ENCODE measurements around the gene PELI2.

Gene PELI2

DNA sequence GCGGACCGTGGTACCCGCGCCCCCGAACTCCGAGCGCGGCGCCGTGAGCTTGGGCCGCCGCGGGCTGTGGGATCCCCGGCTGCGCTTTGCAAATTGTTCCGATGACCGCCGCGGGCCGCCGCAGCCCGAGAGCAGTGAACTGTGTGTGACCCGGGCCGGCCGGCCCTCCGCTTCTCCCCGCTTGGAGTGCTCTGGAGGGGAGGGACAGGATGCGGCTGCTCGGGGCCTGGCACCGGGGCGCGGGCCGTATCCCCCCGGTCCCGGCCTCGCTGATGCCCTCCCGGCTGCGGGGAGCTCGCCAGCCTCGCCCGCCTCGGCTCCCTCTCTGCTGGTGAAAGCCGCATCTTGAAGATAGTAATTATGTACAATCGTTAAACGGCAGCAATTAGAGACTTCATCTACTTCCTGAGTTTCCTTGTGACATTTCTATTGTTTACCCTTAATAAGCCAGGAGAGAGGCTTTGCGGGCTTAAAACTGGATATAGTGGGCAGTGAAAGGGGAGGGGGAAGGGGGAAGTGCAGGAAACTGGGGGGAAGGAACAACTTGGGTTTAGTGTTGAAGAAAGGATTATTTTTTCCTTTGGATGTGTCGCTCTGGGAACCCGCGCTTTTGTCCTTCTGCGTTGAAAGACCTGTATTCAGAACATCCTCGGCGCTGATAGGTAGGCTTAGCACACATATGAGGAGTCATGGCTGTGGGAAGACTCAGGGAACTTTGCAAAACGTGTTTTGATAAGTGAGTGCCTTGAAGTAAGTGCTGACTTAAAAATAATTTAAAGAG is 1.2 kb downstream of the PELI2 start:
- DNase-seq (ENCODE audit: low spot score), result no peak

DNA sequence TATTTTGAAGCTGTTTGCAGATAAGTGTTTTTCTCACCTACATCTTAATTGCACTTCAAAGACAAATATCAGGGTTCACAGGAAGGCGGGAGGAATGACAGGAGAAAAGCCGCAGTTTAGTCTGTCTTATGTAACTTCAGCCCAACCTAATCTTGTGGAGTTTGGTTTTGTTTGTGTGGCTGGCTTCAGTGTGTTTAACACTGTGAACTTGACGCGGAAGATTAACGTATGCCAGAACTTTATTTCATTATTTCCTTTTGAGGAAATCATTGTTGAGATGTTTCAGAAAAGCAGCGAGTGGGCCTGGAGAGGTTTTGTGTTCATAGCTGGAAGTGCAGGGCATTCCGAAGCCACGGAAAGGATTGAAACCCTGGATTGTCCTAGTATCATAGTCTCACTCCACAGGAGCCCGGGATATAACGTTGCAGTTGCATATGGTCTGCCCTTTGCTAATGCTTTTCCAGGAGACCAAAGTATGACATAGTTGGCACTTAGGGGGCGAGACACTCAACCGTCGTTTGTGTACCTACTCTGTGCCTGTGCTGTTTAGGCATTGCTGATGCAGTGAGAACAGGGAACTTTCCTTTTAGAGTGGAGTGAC is 2.0 kb downstream of the PELI2 start:
- no peak for DNase-seq (ENCODE audit: low spot score)

GRCh38 chr14:56121816-56122215 is 3.6 kb downstream of the PELI2 start:
- DNase-seq (ENCODE audit: low spot score), result no peak

DNA sequence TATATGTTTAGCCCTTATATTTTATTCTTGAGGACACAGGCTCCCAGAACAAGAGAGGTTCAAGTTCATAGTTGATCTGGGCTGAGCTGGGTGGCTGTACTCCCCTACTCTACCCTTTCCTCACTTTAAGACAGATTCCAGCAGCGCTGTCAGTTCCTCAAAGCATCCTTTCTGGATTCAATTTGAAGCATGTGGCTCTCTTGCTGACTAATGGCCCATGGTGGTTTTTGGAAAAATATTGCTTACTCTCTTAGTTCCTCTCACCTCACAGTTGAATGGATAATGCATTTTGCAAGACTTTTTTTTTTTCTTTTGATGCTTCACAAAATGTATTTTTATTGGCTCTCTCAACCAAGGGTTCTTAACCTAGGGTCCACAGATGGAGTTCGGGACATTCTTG is 4.1 kb downstream of the PELI2 start:
- DNase-seq (ENCODE audit: low spot score), result no peak

- no peak for DNase-seq (ENCODE audit: low spot score)
Measured at GRCh38 chr14:56124327-56124726, 6.1 kb downstream of the PELI2 start.

DNA sequence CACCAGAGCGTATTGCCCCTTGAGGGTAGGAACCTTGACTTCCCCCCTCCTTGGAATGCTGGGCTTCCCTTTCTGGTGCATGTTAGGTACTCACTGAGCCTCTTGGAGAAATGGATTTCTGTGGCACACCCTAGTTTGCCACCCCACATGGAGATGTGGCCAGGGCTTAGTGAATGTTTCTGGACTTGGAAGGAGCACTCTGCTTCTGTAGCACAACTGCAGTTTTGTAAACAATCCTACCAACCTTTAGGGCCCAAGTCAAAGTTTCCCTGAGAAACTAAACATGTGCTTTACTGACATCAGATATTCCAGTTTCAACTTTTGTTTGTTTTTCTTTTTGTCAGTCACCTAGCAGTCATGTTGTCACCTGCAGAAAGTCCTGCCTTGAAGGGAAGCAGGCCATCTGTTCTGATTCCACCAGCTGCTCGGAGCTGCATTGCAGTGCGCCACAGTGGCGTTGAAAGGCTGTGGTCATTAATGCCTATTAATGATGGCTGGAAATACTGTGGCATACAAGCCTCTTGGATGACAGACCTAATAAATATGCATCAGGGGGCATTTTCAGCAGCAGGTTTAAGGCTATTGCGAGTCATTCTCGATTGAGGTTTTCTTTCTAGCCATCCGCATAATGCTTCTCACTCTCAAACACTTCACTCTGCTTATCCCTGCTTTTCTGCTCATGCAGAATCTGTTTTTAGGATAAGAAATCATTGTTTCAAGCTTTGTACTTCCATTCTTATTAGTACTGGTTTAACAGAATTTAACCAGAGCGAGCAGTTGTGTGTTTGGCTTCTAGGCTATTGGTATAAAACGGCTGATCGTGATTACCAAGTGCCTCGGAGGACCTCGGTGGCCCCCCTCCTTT is 7.8 kb downstream of the PELI2 start:
- no peak for DNase-seq (ENCODE audit: low spot score)

GRCh38 chr14:56126637-56126913 is 8.4 kb downstream of the PELI2 start:
- DNase-seq (ENCODE audit: low spot score), result no peak

DNA sequence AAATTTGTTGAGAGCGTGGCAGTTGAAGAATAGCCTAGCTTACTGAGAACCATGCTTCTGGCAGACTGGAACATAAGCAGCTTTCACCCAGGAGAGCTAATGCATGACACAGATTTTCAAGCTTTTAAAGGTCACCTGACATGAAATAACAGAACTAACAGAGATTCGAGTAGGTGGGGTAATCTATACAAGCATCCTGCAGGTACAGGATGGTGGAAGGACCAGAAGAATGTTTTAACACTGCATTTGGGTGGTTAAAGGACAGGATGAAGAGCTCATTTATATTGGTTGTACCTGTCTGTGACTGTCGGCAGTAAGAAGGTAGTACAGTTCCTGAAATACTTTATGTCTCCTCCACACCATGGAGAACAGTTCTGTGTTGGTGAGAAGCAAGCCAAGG is 8.9 kb downstream of the PELI2 start:
- no peak for DNase-seq (ENCODE audit: low spot score)

DNA sequence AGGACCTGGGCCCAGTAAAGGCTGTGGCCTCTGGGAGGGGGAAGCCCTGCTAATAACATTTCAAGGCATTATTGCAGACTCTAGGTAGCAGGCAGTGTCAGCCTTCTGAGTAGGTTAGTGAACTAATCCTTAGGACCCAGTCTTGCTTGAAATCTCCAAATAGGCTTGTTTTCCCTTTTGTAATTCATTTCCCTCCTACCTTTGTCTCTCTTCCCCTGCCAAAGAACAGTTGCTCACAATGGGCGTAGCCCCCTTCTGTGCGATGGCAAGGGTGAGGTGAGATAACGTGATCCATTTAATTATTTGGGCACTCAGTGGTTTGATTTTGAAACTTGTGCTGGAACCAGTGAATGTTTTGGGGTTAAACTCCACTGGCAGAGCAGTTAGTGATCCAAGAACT is 10.9 kb downstream of the PELI2 start:
- DNase-seq (ENCODE audit: low spot score), result no peak

DNA sequence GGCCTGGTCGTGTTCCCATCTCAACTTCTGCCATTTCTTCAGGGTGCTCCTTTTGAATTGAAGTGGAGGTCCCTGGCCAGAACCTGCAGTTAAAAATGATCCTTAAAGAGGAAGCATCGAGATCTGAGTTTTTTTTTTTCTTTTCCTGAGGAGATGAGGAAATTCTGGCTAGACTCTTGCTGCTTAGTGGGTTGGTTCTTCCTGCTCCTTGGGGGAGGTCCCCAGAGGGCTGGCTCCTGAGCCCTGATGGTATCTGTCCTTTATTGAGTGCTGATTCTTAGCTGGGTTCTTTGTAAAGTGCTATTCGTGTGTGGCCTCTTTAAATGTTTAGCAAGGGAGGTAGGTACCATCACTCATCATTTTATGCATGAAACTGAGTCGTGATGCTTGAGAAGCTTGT is 11.7 kb downstream of the PELI2 start:
- no peak for DNase-seq (ENCODE audit: low spot score)

GRCh38 chr14:56131004-56131864 is 13.0 kb downstream of the PELI2 start:
- DNase-seq (ENCODE audit: low spot score), result no peak

GRCh38 chr14:56131865-56132833 is 13.9 kb downstream of the PELI2 start:
- no peak for DNase-seq (ENCODE audit: low spot score)

DNA sequence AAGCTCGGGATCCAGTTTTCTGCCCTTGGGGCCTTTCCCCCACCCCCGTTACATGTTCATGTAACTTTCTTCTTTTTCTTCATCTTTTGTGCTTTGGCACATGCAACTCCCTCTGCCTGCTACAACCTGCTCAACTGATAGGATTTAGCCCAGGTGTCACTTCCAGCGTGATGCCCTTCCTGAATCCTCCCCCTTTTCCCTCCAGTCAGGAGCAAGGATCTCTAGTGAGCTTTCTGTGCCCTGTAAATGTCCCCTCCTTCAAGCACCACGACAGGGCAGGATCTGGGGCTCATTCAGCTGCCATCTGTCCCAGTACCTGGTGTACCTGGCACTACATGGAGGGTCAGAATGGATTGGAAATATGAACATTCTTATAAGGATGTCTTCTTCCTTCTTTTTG is 15.3 kb downstream of the PELI2 start:
- no peak for DNase-seq (ENCODE audit: low spot score)

GRCh38 chr14:56135001-56135400 is 16.8 kb downstream of the PELI2 start:
- no peak for DNase-seq (ENCODE audit: low spot score)

- no peak for DNase-seq (ENCODE audit: low spot score)
Measured at GRCh38 chr14:56135668-56136067, 17.5 kb downstream of the PELI2 start.

DNA sequence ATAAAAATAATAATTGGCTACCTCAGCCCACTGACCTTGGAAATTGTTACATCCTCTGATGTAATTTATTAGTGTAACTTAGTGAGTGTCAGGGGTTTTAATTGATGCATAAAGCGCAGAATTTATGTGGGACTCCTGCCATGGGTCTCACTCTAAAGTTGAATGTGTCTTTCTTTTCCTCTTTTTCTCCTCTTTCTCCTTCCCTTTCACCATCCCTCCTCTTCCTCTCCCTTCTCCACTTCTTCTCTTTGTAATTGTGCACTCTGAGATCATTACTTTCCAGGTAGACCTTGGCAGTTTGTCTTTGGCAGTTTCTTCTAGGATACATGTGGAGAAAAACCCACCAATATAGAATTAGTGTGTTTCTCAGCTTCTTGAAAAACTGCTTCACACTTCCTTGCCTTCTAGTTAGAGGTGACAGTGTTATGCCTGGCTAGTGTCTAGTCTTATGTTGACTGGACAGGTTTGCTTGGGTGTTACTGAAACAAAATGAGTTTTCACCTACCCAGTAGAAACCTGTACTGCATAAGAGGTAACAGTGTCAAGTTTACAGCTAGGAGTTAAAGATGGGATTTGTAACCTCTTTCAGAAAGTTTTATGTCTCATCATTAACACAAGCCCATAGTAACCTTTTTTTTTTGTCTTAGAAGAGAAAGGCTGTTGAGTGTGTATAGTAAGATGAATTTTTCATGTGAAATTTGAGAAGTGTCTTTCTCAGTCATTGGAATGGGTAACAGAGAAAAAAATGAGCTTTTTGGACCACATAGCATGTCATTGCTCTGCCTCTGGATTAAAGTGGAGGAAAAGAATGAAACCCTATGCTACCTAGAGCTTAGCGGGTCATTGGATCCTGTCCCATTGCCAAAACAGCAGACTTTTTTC is 18.6 kb downstream of the PELI2 start:
- no peak for DNase-seq (ENCODE audit: low spot score)

GRCh38 chr14:56137453-56137807 is 19.2 kb downstream of the PELI2 start:
- DNase-seq (ENCODE audit: low spot score), result no peak

GRCh38 chr14:56137849-56138248 is 19.6 kb downstream of the PELI2 start:
- no peak for DNase-seq (ENCODE audit: low spot score)

GRCh38 chr14:56138928-56139327 is 20.7 kb downstream of the PELI2 start:
- no peak for DNase-seq (ENCODE audit: low spot score)

DNA sequence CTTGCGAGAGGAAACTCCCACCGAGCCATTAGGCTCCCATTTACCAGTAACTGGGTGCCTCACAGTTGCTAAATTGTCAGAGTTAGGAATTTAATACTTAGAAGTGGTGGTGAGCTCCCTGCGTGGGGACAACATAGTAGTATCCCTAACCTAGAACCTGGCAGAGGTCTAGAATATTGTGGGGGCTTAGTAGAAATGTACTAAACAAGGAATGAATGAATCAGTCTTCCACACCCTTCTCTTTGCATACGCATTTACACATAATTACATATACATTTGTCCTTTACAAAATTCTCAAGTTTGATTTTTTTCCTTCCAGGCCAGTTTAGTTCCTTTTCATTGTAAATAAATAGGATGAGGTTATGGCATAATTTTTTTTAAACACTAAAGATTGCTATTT is 24.1 kb downstream of the PELI2 start:
- DNase-seq (ENCODE audit: low spot score), result no peak

All from CD4-positive, alpha-beta T cell treated with Interleukin-15 for 4 hours (primary cell).